ENCODE measurements around the gene TBATA.

GRCh38 chr10:70799124-70799523 lies 13.9 kb upstream of the TBATA start:
- TF ChIP-seq CTCF (IDR thresholded peaks at IDR 0.05) (no peak), POLR2A (IDR thresholded peaks at IDR 0.05) (no peak)

Data from uterus (tissue), 2 donors.